Mesendoderm (in vitro differentiated cells): ENCODE data around the gene FLVCR2.

ENCODE experiments used
- DNase-seq: peaks from one replicate; pipeline ENCODE4 v3.0.0; 2013
- H2AK5ac ChIP-seq: 2 replicates; pipeline ENCODE4 v1.6.1; 2013; ENCODE audit warnings: low read length, inconsistent platforms
- H2BK120ac ChIP-seq: 2 replicates; pipeline ENCODE4 v1.6.1; 2013; ENCODE audit warnings: low read depth, mild to moderate bottlenecking, low read length, moderate library complexity, mixed read lengths
- H2BK15ac ChIP-seq: replicated peaks from 2 replicates; pipeline ENCODE4 v1.6.1; 2013; ENCODE audit warnings: low read depth, mild to moderate bottlenecking, moderate library complexity
- H2BK5ac ChIP-seq: 2 replicates; pipeline ENCODE4 v1.6.1; 2013; ENCODE audit warnings: low read length, inconsistent platforms
- H3K18ac ChIP-seq: 2 replicates; pipeline ENCODE4 v1.6.1; 2013; ENCODE audit warnings: mild to moderate bottlenecking, low read length, mixed read lengths
- H3K23ac ChIP-seq: one replicate; pipeline ENCODE4 v1.6.1; 2013; ENCODE audit warnings: low read length
- H3K27ac ChIP-seq: 2 replicates; pipeline ENCODE4 v1.5.1; 2013; ENCODE audit warnings: low read depth, mild to moderate bottlenecking, inconsistent platforms, low read length, moderate library complexity
- H3K27me3 ChIP-seq: 2 replicates; pipeline ENCODE4 v1.6.1; 2013; ENCODE audit warnings: low read length, control low read depth, mild to moderate bottlenecking, inconsistent platforms; ENCODE audit not compliant: insufficient read depth, poor library complexity
- H3K36me3 ChIP-seq: 2 replicates; pipeline ENCODE4 v1.6.1; 2013; ENCODE audit warnings: low read length, inconsistent platforms; ENCODE audit not compliant: control insufficient read depth, insufficient read depth
- H3K4ac ChIP-seq: one replicate; pipeline ENCODE4 v1.6.1; 2013; ENCODE audit warnings: low read depth, mild to moderate bottlenecking, low read length, moderate library complexity
- H3K4me1 ChIP-seq: 2 replicates; pipeline ENCODE4 v1.6.1; 2013; ENCODE audit warnings: low read depth, low read length, inconsistent platforms; ENCODE audit not compliant: control insufficient read depth
- H3K4me2 ChIP-seq: 2 replicates; pipeline ENCODE4 v1.6.1; 2013; ENCODE audit warnings: low read length
- H3K4me3 ChIP-seq: 2 replicates; pipeline ENCODE4 v1.5.1; 2013; ENCODE audit warnings: mild to moderate bottlenecking, low read length
- H3K56ac ChIP-seq: one replicate; pipeline ENCODE4 v1.6.1; 2013; ENCODE audit warnings: low read length
- H3K79me1 ChIP-seq: 2 replicates; pipeline ENCODE4 v1.6.1; 2013; ENCODE audit warnings: low read length, inconsistent platforms
- H3K79me2 ChIP-seq: 2 replicates; pipeline ENCODE4 v1.6.1; 2013; ENCODE audit warnings: mild to moderate bottlenecking, low read length; ENCODE audit not compliant: control insufficient read depth, insufficient read depth
- H3K9ac ChIP-seq: 2 replicates; pipeline ENCODE4 v1.6.1; 2013; ENCODE audit warnings: low read length, inconsistent platforms
- H4K5ac ChIP-seq: one replicate; pipeline ENCODE4 v1.6.1; 2013; ENCODE audit warnings: low read length
- H4K8ac ChIP-seq: one replicate; pipeline ENCODE4 v1.6.1; 2013; ENCODE audit warnings: low read depth, mild to moderate bottlenecking, control low read depth, low read length, moderate library complexity
- WGBS: extraction: QIAGEN DNeasy Blood & Tissue Kit; methylation state at CpG from one replicate; pipeline ENCODE4 v1.1.7; 2013; ENCODE audit warnings: low lambda C conversion rate, missing lambda C conversion rate; ENCODE audit not compliant: insufficient coverage; ENCODE audit errors: extremely low coverage; 5-methylcytosine and 5-hydroxymethylcytosine counted together

Gene FLVCR2

DNA sequence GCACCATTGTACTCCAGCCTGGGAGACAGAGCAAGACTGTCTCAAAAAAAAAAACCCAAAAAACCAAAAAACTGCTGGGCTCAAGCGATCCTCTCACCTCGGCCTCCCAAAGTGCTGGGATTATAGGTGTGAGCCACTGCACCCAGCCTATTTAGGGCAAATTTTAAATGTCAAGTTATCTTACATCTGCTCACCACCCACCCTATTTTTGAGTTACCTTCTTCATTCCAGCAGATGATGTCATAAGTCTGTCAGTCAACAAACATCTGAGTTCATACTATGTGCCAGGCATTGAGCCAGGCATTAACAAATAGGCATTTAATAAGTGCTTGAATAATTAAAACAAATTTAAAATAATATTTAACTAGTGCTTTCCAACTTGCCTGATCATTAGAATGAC is 34.6 kb upstream of the FLVCR2 start:
- Histone ChIP-seq H4K5ac (no peak overlapping the region), H3K23ac (no peak overlapping the region), H3K4ac (no peak overlapping the region), H3K27me3 (no peaks in the 10 kb centered on the region), H3K79me2 (no peaks in the 10 kb centered on the region), H3K4me1 (no peaks in the 10 kb centered on the region), H3K27ac (no peak overlapping the region), H3K18ac (no peak overlapping the region), H2AK5ac (no peak overlapping the region), H3K56ac (no peak overlapping the region), H3K79me1 (no peaks in the 10 kb centered on the region), H3K36me3 (no peaks in the 10 kb centered on the region), H2BK5ac (no peak overlapping the region), H3K4me3 (no peak overlapping the region), H3K9ac (no peak overlapping the region), H3K4me2 (no peak overlapping the region), H4K8ac (no peak overlapping the region), H2BK120ac (no peak overlapping the region), H2BK15ac (no peak overlapping the region)
- DNase-seq = no peak
- WGBS = no CpG with 5 or more reads among the region's 2 CpGs

DNA sequence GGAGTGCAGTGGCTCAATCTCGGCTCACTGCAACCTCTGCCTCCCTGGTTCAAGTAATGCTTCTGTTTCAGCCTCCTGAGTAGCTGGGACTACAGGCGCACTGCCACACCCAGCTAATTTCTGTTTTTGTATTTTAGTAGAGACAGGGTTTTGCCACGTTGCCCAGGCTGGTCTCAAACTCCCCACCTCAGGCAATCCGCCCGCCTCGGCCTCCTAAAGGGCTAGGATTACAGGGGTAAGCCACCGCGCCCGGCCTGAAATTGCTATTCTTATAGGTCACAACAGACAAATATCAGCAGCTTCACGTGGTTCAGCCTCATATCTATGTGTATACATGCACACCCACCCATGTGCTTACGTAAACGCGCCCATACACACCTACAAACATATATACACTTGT is 32.5 kb upstream of the FLVCR2 start:
- no peak for DNase-seq
- no CpG with 5 or more reads among the region's 13 CpGs for WGBS

DNA sequence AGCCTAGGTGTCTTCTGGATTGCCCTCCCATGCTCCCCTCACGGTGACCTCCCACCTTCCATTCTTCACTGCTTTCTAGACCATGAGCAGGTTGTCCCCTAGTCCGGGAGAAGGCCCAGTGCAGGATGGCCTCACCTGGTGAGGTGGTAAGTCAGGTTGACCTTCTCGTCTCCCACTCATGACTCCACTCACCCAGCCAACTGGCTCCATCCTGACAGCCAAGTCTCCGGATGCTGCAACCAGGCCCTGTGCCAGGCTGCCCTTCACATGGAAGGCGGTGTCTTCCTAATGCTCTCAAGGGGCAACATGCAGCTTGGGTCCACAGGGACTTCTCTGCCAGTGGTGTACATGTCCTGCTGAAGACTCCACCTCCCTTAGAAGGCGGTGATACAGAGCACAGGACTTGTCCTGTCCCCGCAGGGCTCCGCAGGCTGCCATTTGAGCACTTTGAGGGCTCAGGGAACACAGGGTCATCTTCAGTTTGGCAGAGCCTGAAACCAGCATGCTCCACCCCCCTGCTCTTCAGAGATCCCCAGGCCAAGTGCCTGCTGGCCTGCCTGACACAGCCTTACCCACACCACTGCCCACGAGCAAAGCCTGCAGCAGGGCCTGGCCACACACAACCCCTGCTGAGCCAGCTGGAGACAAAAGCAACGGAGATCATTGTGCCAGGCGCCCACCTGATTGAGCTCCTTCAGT is 30.7 kb upstream of the FLVCR2 start:
- H3K27ac ChIP-seq = no peak overlapping the region
- H2BK15ac ChIP-seq = no peak overlapping the region
- no CpG with 5 or more reads among the region's 11 CpGs for WGBS
- no peaks in the 10 kb centered on the region for H3K79me2 ChIP-seq
- H3K4me2 ChIP-seq = no peak overlapping the region
- H2BK5ac ChIP-seq = no peak overlapping the region
- no peak overlapping the region for H3K56ac ChIP-seq
- no peaks in the 10 kb centered on the region for H3K4me1 ChIP-seq
- no peak overlapping the region for H4K8ac ChIP-seq
- no peaks in the 10 kb centered on the region for H3K36me3 ChIP-seq
- H3K9ac ChIP-seq = no peak overlapping the region
- H2BK120ac ChIP-seq = no peak overlapping the region
- H3K23ac ChIP-seq = no peak overlapping the region
- no peak overlapping the region for H4K5ac ChIP-seq
- no peak for DNase-seq
- H2AK5ac ChIP-seq = no peak overlapping the region
- H3K4me3 ChIP-seq = no peak overlapping the region
- no peak overlapping the region for H3K18ac ChIP-seq
- no peaks in the 10 kb centered on the region for H3K27me3 ChIP-seq
- H3K4ac ChIP-seq = no peak overlapping the region
- H3K79me1 ChIP-seq = no peaks in the 10 kb centered on the region

More for the DNA sequence above, 32.5 kb upstream of the FLVCR2 start:
- Histone ChIP-seq H3K36me3 (no peaks in the 10 kb centered on the region), H3K23ac (no peak overlapping the region), H3K4me2 (no peak overlapping the region), H3K18ac (no peak overlapping the region), H2AK5ac (no peak overlapping the region), H4K5ac (no peak overlapping the region), H3K27me3 (no peaks in the 10 kb centered on the region), H3K79me1 (no peaks in the 10 kb centered on the region), H3K4ac (no peak overlapping the region), H4K8ac (no peak overlapping the region), H3K4me1 (no peaks in the 10 kb centered on the region), H3K56ac (no peak overlapping the region), H3K27ac (no peak overlapping the region), H3K9ac (no peak overlapping the region), H3K4me3 (no peak overlapping the region), H2BK120ac (no peak overlapping the region), H3K79me2 (no peaks in the 10 kb centered on the region), H2BK5ac (no peak overlapping the region), H2BK15ac (no peak overlapping the region)

DNA sequence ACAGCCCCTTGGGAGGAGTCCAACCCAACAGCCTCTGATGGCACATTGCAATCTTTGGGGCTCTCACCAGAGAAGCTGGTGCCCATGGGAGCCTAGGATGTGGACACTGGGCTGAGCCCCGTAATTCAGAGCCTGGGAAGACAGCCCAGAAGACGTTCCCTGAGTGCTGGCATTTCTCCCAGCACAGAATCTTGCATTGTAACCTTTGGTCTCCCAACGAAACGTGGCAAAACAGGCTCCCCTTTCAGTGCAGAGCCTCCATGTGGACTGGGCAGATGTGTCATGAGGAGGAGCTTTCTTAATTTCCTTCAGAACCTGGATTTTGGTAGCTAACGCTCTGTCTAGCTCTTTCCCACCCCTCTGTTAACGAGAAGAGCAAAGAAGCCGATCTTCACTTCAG is 29.9 kb upstream of the FLVCR2 start:
- no peak overlapping the region for H2BK120ac ChIP-seq
- no peak overlapping the region for H3K56ac ChIP-seq
- no peaks in the 10 kb centered on the region for H3K36me3 ChIP-seq
- H2BK15ac ChIP-seq = no peak overlapping the region
- H3K4me1 ChIP-seq = no peaks in the 10 kb centered on the region
- H2BK5ac ChIP-seq = no peak overlapping the region
- no CpG with 5 or more reads among the region's 7 CpGs for WGBS
- H3K79me2 ChIP-seq = no peaks in the 10 kb centered on the region
- no peak overlapping the region for H3K27ac ChIP-seq
- H2AK5ac ChIP-seq = no peak overlapping the region
- no peak overlapping the region for H3K4me2 ChIP-seq
- no peak for DNase-seq
- H3K4ac ChIP-seq = no peak overlapping the region
- no peak overlapping the region for H4K5ac ChIP-seq
- H4K8ac ChIP-seq = no peak overlapping the region
- no peak overlapping the region for H3K18ac ChIP-seq
- no peak overlapping the region for H3K4me3 ChIP-seq
- H3K27me3 ChIP-seq = no peaks in the 10 kb centered on the region
- H3K79me1 ChIP-seq = no peaks in the 10 kb centered on the region
- no peak overlapping the region for H3K9ac ChIP-seq
- no peak overlapping the region for H3K23ac ChIP-seq

DNA sequence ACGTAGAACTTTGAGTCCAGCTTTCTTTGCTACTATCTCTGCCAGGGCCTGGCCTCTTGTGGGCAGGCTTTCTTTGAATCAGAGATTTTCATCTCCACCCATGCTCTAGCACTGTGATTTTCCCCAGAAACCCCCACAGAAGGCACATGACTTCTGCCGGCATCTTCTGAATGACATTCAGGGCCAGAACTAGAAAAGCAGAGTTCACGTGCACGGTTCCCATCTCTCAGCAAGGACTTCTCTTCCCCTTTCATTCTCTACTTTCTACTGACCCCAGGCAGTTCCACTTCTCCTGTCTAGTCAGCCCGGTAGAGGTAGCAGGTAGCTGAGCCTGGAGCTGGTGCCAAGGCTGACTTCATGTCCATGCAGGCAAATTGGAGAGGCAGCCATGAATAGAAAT is 29.3 kb upstream of the FLVCR2 start:
- Histone ChIP-seq H3K4ac (no peak overlapping the region), H3K56ac (no peak overlapping the region), H3K23ac (no peak overlapping the region), H2BK120ac (no peak overlapping the region), H3K27me3 (no peaks in the 10 kb centered on the region), H3K4me2 (no peak overlapping the region), H3K4me3 (no peak overlapping the region), H3K79me1 (no peaks in the 10 kb centered on the region), H2BK15ac (no peak overlapping the region), H2BK5ac (no peak overlapping the region), H2AK5ac (no peak overlapping the region), H3K79me2 (no peaks in the 10 kb centered on the region), H3K36me3 (no peaks in the 10 kb centered on the region), H3K18ac (no peak overlapping the region), H3K27ac (no peak overlapping the region), H4K8ac (no peak overlapping the region), H3K9ac (no peak overlapping the region), H4K5ac (no peak overlapping the region), H3K4me1 (peaks cover under 1% of the 10 kb centered on the region)
- no CpG with 5 or more reads among the region's 5 CpGs for WGBS
- DNase-seq = no peak

DNA sequence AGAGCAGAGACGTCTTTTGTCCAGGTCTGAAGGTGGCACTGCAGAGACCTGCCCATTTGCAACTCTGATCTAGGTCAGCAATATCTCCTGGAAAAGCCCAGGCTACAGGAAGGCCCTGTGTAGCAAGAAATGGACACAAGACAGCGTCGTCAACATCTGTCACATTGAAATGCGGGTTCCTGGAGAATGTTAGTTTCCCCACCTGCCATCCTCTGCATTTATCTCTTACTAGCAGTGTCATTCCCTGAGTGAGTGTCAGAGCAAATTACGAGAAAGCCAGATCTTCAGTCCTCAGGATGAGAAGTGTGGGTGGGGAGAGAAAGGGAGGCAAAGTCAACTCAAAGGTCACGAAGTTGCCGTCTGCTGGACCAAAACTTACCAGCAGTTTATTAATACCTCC is 27.4 kb upstream of the FLVCR2 start:
- Histone ChIP-seq H3K79me2 (no peaks in the 10 kb centered on the region), H3K4me2 (no peak overlapping the region), H3K18ac (no peak overlapping the region), H3K4me3 (no peak overlapping the region), H2BK5ac (no peak overlapping the region), H3K4ac (no peak overlapping the region), H4K8ac (no peak overlapping the region), H3K4me1 (peaks cover 3% of the 10 kb centered on the region), H4K5ac (no peak overlapping the region), H3K9ac (no peak overlapping the region), H2AK5ac (no peak overlapping the region), H2BK120ac (no peak overlapping the region), H2BK15ac (no peak overlapping the region), H3K23ac (no peak overlapping the region), H3K27ac (no peak overlapping the region), H3K36me3 (no peaks in the 10 kb centered on the region), H3K56ac (no peak overlapping the region), H3K27me3 (no peaks in the 10 kb centered on the region), H3K79me1 (no peaks in the 10 kb centered on the region)
- no peak for DNase-seq
- no CpG with 5 or more reads among the region's 7 CpGs for WGBS
